ENCODE measurements around the gene PTGFR.

DNA sequence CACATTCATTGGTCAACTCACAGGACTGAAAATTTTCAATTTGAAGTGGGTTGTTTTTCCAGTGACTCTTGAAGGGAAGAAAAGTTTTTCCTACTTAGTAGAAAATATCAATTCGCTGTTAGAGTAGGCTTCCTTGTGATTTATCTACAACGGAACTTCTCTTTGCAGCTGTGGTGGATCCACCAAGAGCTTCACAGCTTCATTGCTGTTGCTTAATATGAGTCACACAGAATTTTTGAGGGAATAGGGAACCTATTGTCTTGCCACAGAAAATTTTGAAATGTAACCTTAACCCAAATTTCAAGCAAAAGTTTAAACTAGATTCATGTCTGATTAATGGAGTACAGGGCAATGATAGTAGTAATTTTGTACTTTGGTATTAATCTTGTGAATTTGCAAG is 71.1 kb downstream of the PTGFR start:
- TF ChIP-seq, protein P1, sequence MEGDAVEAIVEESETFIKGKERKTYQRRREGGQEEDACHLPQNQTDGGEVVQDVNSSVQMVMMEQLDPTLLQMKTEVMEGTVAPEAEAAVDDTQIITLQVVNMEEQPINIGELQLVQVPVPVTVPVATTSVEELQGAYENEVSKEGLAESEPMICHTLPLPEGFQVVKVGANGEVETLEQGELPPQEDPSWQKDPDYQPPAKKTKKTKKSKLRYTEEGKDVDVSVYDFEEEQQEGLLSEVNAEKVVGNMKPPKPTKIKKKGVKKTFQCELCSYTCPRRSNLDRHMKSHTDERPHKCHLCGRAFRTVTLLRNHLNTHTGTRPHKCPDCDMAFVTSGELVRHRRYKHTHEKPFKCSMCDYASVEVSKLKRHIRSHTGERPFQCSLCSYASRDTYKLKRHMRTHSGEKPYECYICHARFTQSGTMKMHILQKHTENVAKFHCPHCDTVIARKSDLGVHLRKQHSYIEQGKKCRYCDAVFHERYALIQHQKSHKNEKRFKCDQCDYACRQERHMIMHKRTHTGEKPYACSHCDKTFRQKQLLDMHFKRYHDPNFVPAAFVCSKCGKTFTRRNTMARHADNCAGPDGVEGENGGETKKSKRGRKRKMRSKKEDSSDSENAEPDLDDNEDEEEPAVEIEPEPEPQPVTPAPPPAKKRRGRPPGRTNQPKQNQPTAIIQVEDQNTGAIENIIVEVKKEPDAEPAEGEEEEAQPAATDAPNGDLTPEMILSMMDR (conservative IDR thresholded peaks at IDR 0.05; ENCODE audit: low read length): no peak
- TF ChIP-seq EZH2phosphoT487 (IDR thresholded peaks at IDR 0.05; ENCODE audit: borderline replicate concordance, low read depth, low read length): no peak

Measured in OCI-LY7 (cell line).